ENCODE measurements around the gene OR2B2.

OR2B2 gene

GRCh38 chr6:27882624-27883023 lies 29.6 kb downstream of the OR2B2 start:
- Histone ChIP-seq H3K27ac (ENCODE audit: poor library complexity, severe bottlenecking) (no peak overlapping the region), H3K27me3 (ENCODE audit: insufficient read depth, poor library complexity, severe bottlenecking) (no peaks in the 10 kb centered on the region), H3K4me3 (ENCODE audit: severe bottlenecking) (no peak overlapping the region), H3K36me3 (ENCODE audit: low read depth) (no peaks in the 10 kb centered on the region), H3K9me3 (ENCODE audit: severe bottlenecking) (no peaks in the 10 kb centered on the region), H3K4me1 (ENCODE audit: insufficient read depth, poor library complexity, severe bottlenecking) (no peaks in the 10 kb centered on the region)
- DNase-seq (ENCODE audit: low spot score) = no peak
- no peak for TF ChIP-seq CTCF (IDR thresholded peaks at IDR 0.05; ENCODE audit: poor library complexity, severe bottlenecking)
- no peak for ATAC-seq (ENCODE audit: low read depth)

- Histone ChIP-seq H3K4me1 (ENCODE audit: insufficient read depth, poor library complexity, severe bottlenecking) (no peaks in the 10 kb centered on the region), H3K9me3 (ENCODE audit: severe bottlenecking) (no peaks in the 10 kb centered on the region), H3K27ac (ENCODE audit: poor library complexity, severe bottlenecking) (no peak overlapping the region), H3K36me3 (ENCODE audit: low read depth) (no peaks in the 10 kb centered on the region), H3K4me3 (ENCODE audit: severe bottlenecking) (no peak overlapping the region), H3K27me3 (ENCODE audit: insufficient read depth, poor library complexity, severe bottlenecking) (no peaks in the 10 kb centered on the region)
- no peak for TF ChIP-seq CTCF (IDR thresholded peaks at IDR 0.05; ENCODE audit: poor library complexity, severe bottlenecking)
- ATAC-seq (ENCODE audit: low read depth) (no peak; the same call in 2 of the 3 replicates), DNase-seq (ENCODE audit: low spot score) (no peak)
These were observed 32.4 kb downstream of the OR2B2 start for GRCh38 chr6:27879837-27880236.

- Histone ChIP-seq H3K36me3 (ENCODE audit: low read depth) (no peaks in the 10 kb centered on the region), H3K9me3 (ENCODE audit: severe bottlenecking) (no peaks in the 10 kb centered on the region), H3K4me1 (ENCODE audit: insufficient read depth, poor library complexity, severe bottlenecking) (peaks cover 5% of the 10 kb centered on the region), H3K27ac (ENCODE audit: poor library complexity, severe bottlenecking) (peak overlapping the region; percentile 92), H3K27me3 (ENCODE audit: insufficient read depth, poor library complexity, severe bottlenecking) (no peaks in the 10 kb centered on the region), H3K4me3 (ENCODE audit: severe bottlenecking) (peak overlapping the region; percentile 48)
- ATAC-seq (ENCODE audit: low read depth) (no peak), DNase-seq (ENCODE audit: low spot score) (no peak)
- TF ChIP-seq CTCF (IDR thresholded peaks at IDR 0.05; ENCODE audit: poor library complexity, severe bottlenecking) = no peak
These were observed 38.2 kb downstream of the OR2B2 start for GRCh38 chr6:27874016-27874415.

GRCh38 chr6:27873021-27873940 lies 38.9 kb downstream of the OR2B2 start:
- no peak for TF ChIP-seq CTCF (IDR thresholded peaks at IDR 0.05; ENCODE audit: poor library complexity, severe bottlenecking)
- H3K4me3 ChIP-seq (ENCODE audit: severe bottlenecking) = peak overlapping the region; percentile 48
- H3K27ac ChIP-seq (ENCODE audit: poor library complexity, severe bottlenecking) = peak overlapping the region; percentile 92
- peaks cover 5% of the 10 kb centered on the region for H3K4me1 ChIP-seq (ENCODE audit: insufficient read depth, poor library complexity, severe bottlenecking)
- H3K36me3 ChIP-seq (ENCODE audit: low read depth) = no peaks in the 10 kb centered on the region
- DNase-seq (ENCODE audit: low spot score) = peak; percentile 87
- no peaks in the 10 kb centered on the region for H3K27me3 ChIP-seq (ENCODE audit: insufficient read depth, poor library complexity, severe bottlenecking)
- no peaks in the 10 kb centered on the region for H3K9me3 ChIP-seq (ENCODE audit: severe bottlenecking)
- ATAC-seq (ENCODE audit: low read depth) = peak; percentile 53

- peak; percentile 8; the same call in 2 of the 3 replicates for ATAC-seq (ENCODE audit: low read depth)
- H3K4me1 ChIP-seq (ENCODE audit: insufficient read depth, poor library complexity, severe bottlenecking) = peaks cover 8% of the 10 kb centered on the region
- H3K4me3 ChIP-seq (ENCODE audit: severe bottlenecking) = peak overlapping the region; percentile 48
These were observed 39.6 kb downstream of the OR2B2 start for GRCh38 chr6:27872642-27873020.

More at GRCh38 chr6:27872642-27873020, 39.6 kb downstream of the OR2B2 start:
- Histone ChIP-seq H3K9me3 (ENCODE audit: severe bottlenecking) (no peaks in the 10 kb centered on the region), H3K27me3 (ENCODE audit: insufficient read depth, poor library complexity, severe bottlenecking) (no peaks in the 10 kb centered on the region), H3K27ac (ENCODE audit: poor library complexity, severe bottlenecking) (peak overlapping the region; percentile 92), H3K36me3 (ENCODE audit: low read depth) (no peaks in the 10 kb centered on the region)
- no peak for TF ChIP-seq CTCF (IDR thresholded peaks at IDR 0.05; ENCODE audit: poor library complexity, severe bottlenecking)
- DNase-seq (ENCODE audit: low spot score) = no peak

Data from RWPE2 (cell line).